CD14-positive monocyte (primary cell): Measurements from ENCODE around the gene COL19A1. TPM values are rescaled to one million over a fixed set of nuclear protein-coding genes. Genes with fewer than 3 reads are reported as not detected.

Experiments
- DNase-seq, 3 donors: peaks; one replicate each; pipeline ENCODE4 v3.0.0-alpha.2; 2011 to 2022
- H2AFZ ChIP-seq: 2 replicates; pipeline ENCODE4 v1.6.0; 2012; ENCODE audit warnings: mild to moderate bottlenecking, low read depth, low read length, inconsistent platforms; ENCODE audit not compliant: insufficient read depth, poor library complexity, severe bottlenecking
- H3K27ac ChIP-seq, 2 donors: 1 replicate in 1 of 2; 2 replicates in 1 of 2; pipeline ENCODE4 v1.5.1; 2012 to 2013; ENCODE audit warnings: low read length in 2 of 2, control low read depth in 1 of 2, inconsistent platforms in 1 of 2, low read depth in 1 of 2, mild to moderate bottlenecking in 1 of 2
- H3K27me3 ChIP-seq, 2 donors: one replicate each; pipeline versions ENCODE4 v1.6.0 to v1.6.1; 2011 to 2013; ENCODE audit warnings: low read length in 2 of 2; ENCODE audit not compliant: control insufficient read depth in 2 of 2, insufficient read depth in 2 of 2
- H3K36me3 ChIP-seq, 2 donors: replicated peaks in 1 of 2; 1 replicate in 1 of 2; 2 replicates in 1 of 2; pipeline versions ENCODE4 v1.5.1 to v1.6.1; 2012 to 2013; ENCODE audit warnings: low read length in 2 of 2, control low read depth in 1 of 2, inconsistent platforms in 1 of 2, mild to moderate bottlenecking in 1 of 2; ENCODE audit not compliant: insufficient read depth in 2 of 2, control insufficient read depth in 1 of 2
- H3K4me1 ChIP-seq, 2 donors: 1 replicate in 1 of 2; 2 replicates in 1 of 2; pipeline versions ENCODE4 v1.5.1 to v1.6.1; 2012 to 2013; ENCODE audit warnings: low read length in 2 of 2, control low read depth in 1 of 2, inconsistent platforms in 1 of 2, mild to moderate bottlenecking in 1 of 2, moderate library complexity in 1 of 2; ENCODE audit not compliant: insufficient read depth in 2 of 2, control insufficient read depth in 1 of 2
- H3K4me2 ChIP-seq: replicated peaks from 2 replicates; pipeline ENCODE3; 2012; ENCODE audit warnings: low read length, moderate library complexity, mild to moderate bottlenecking; ENCODE audit not compliant: poor library complexity, severe bottlenecking; ENCODE audit errors: extremely low read depth
- H3K4me3 ChIP-seq, 3 experiments: fragments of 200-600 bp in 1 of 3; sonication (generic) in 1 of 3; replicated peaks in 1 of 3; 1 replicate in 2 of 3; 2 replicates in 1 of 3; pipeline ENCODE4 v1.5.1; 2011 to 2013; ENCODE audit warnings: low read length in 3 of 3, mild to moderate bottlenecking in 3 of 3, control low read depth in 2 of 3, low read depth in 2 of 3, inconsistent platforms in 1 of 3, moderate library complexity in 1 of 3
- H3K79me2 ChIP-seq: 2 replicates; pipeline ENCODE4 v1.6.0; 2012; ENCODE audit warnings: mild to moderate bottlenecking, control low read depth, inconsistent platforms, low read length, moderate library complexity; ENCODE audit not compliant: insufficient read depth
- H3K9ac ChIP-seq: 2 replicates; pipeline ENCODE4 v1.6.0; 2017; ENCODE audit warnings: low read length, mild to moderate bottlenecking; ENCODE audit not compliant: insufficient read depth, poor library complexity, severe bottlenecking
- H3K9me3 ChIP-seq, 2 donors: replicated peaks in 1 of 2; 1 replicate in 1 of 2; 2 replicates in 1 of 2; pipeline versions ENCODE4 v1.5.1 to v1.6.1; 2012 to 2013; ENCODE audit warnings: low read length in 2 of 2, control low read depth in 1 of 2; ENCODE audit not compliant: control insufficient read depth in 1 of 2, insufficient read depth in 1 of 2
- H4K20me1 ChIP-seq: 2 replicates; pipeline ENCODE4 v1.6.0; 2012; ENCODE audit warnings: mild to moderate bottlenecking, low read length, control low read depth, moderate library complexity; ENCODE audit not compliant: insufficient read depth
- H3K27ac Mint-ChIP-seq, 7 donors: one replicate each; pipeline ENCODE4 v1.8.0; 2020; ENCODE audit warnings: mild to moderate bottlenecking in 7 of 7, mixed read lengths in 7 of 7, moderate library complexity in 6 of 7, inconsistent platforms in 2 of 7
- H3K27me3 Mint-ChIP-seq, 3 donors: one replicate each; pipeline ENCODE4 v1.8.0; 2021 to 2022; ENCODE audit warnings: low read depth in 3 of 3, mild to moderate bottlenecking in 3 of 3, mixed read lengths in 3 of 3, moderate library complexity in 3 of 3, inconsistent platforms in 1 of 3
- H3K36me3 Mint-ChIP-seq, 2 donors: one replicate each; pipeline ENCODE4 v1.8.0; 2020; ENCODE audit warnings: mixed read lengths in 2 of 2, inconsistent platforms in 1 of 2, mild to moderate bottlenecking in 1 of 2
- H3K4me1 Mint-ChIP-seq: one replicate; pipeline ENCODE4 v1.8.0; 2020; ENCODE audit warnings: mild to moderate bottlenecking, mixed read lengths
- H3K4me3 Mint-ChIP-seq, 2 donors: one replicate each; pipeline ENCODE4 v1.8.0; 2020; ENCODE audit warnings: mild to moderate bottlenecking in 2 of 2, mixed read lengths in 2 of 2, moderate library complexity in 1 of 2
- H3K9me3 Mint-ChIP-seq, 7 donors: one replicate each; pipeline ENCODE4 v1.8.0; 2020 to 2022; ENCODE audit warnings: mixed read lengths in 7 of 7, mild to moderate bottlenecking in 6 of 7, moderate library complexity in 6 of 7, inconsistent platforms in 2 of 7
- WGBS: methylation state at CpG from one replicate; pipeline ENCODE4 v1.1.5; 2013; ENCODE audit warnings: missing lambda C conversion rate; ENCODE audit not compliant: insufficient coverage; 5-methylcytosine and 5-hydroxymethylcytosine counted together
- intact Hi-C, 2 donors: fragments of 100-400 bp; cut with micrococcal nuclease; formaldehyde crosslinking; loops; one replicate each; pipeline versions ENCODE4 v1.15.0 to v1.15.1; 2023
- polyA plus RNA-seq, 3 donors: library from polyadenylated mRNA; depleted of rRNA in 1 of 3; unstranded in 2 of 3; stranded (reverse) in 1 of 3; fragments of 300-500 nt in 2 of 3; fragments of >200 nt in 1 of 3; fragmentation: Illumina TruSeq in 2 of 3; gene quantifications; 1 replicate in 2 of 3; 2 replicates in 1 of 3; pipeline ENCODE4 v1.2.3, GENCODE V29; 2012 to 2021
- TF ChIP-seq, protein P1 (sequence below): fragments of 200-600 bp; IDR thresholded peaks from one replicate; pipeline ENCODE4 v1.8.0; 2022; ENCODE audit warnings: antibody characterized with exemption, mild to moderate bottlenecking

COL19A1 gene
- polyA plus RNA-seq, 3 donors: not detected

DNA sequence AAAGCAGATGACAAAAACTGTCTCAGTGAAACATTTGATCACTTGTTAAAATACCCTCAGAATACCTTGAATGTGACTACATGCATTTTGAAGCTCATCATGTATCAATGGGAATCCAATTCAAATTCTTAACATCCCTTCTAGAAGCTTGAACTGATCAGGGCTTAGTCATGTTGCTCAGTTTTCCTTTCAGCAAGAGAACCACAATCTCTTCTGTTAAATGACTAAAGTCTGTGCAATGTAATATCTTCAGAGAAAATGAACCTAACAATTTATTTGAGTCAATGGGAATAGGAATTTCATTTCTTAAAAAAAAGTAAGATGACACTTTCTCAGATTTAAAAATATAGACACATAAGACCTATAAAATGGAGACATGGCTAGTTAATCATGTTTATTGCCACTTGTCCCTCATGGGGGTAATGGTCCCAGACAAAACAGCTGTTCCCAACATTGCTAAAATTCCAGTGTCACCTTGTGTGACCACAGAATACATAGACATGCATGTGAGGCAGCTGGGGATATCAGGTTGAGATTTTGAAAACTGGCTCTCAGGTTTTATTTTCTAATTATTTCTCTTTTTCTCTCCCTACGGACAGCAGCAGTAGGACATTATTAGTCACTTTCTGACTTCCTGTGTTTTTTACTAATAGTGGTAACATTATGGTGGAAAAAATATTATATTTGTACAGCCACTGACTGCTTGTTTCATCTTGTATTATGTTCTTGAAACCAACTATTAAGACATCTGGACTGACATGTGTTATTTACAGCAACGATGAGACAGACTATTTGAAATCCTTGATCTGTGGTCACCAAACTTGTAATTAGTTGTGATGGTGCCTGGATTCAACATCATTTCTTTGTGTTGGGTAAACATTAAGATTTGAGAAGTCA lies 244.0 kb downstream of the COL19A1 start:
- DNase-seq: no peak
- no CpG with 5 or more reads among the region's 2 CpGs for WGBS
- TF ChIP-seq, protein P1, sequence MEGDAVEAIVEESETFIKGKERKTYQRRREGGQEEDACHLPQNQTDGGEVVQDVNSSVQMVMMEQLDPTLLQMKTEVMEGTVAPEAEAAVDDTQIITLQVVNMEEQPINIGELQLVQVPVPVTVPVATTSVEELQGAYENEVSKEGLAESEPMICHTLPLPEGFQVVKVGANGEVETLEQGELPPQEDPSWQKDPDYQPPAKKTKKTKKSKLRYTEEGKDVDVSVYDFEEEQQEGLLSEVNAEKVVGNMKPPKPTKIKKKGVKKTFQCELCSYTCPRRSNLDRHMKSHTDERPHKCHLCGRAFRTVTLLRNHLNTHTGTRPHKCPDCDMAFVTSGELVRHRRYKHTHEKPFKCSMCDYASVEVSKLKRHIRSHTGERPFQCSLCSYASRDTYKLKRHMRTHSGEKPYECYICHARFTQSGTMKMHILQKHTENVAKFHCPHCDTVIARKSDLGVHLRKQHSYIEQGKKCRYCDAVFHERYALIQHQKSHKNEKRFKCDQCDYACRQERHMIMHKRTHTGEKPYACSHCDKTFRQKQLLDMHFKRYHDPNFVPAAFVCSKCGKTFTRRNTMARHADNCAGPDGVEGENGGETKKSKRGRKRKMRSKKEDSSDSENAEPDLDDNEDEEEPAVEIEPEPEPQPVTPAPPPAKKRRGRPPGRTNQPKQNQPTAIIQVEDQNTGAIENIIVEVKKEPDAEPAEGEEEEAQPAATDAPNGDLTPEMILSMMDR: no peak
- Histone ChIP-seq H3K4me2 (no peak overlapping the region), H2AFZ (no peak overlapping the region), H4K20me1 (no peaks in the 10 kb centered on the region), H3K4me1 (no peaks in the 10 kb centered on the region), H3K9me3 (no peaks in the 10 kb centered on the region), H3K79me2 (no peaks in the 10 kb centered on the region), H3K4me3 (no peak overlapping the region), H3K9ac (no peak overlapping the region), H3K27me3 (no peaks in the 10 kb centered on the region), H3K27ac (no peak overlapping the region), H3K36me3 (no peaks in the 10 kb centered on the region)
- H3K27me3 Mint-ChIP-seq: peaks cover 0 to 3% (median 3%) of the 10 kb centered on the region in 3 donors
- no peaks in the 10 kb centered on the region for H3K4me1 Mint-ChIP-seq
- no peak overlapping the region for H3K27ac Mint-ChIP-seq
- no peak overlapping the region for H3K4me3 Mint-ChIP-seq
- no peaks in the 10 kb centered on the region for H3K36me3 Mint-ChIP-seq
- intact Hi-C loops: no loop called here
- no peaks in the 10 kb centered on the region for H3K9me3 Mint-ChIP-seq

DNA sequence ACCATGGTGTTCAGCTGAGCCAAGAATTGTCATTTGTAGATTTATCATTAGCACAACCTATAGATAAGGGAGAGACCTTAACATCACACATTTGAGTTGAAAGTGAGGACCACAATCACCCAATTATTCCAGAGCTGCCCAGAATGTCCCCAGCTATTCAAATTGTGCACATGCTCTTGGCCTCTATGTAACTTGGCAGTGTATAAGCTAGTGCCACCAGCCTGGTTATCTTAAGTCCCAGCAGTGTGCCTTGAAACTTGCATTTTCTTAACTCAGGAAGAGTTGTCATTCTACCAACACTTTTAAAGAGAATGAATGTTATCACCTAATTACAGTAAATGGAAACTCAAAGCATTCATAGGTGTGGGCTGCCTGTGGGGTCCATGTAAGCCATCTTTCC lies 245.4 kb downstream of the COL19A1 start:
- DNase-seq: no peak
- no peak overlapping the region for H3K27ac Mint-ChIP-seq
- Histone ChIP-seq H3K36me3 (no peaks in the 10 kb centered on the region), H3K79me2 (no peaks in the 10 kb centered on the region), H3K4me2 (no peak overlapping the region), H3K9ac (no peak overlapping the region), H4K20me1 (no peaks in the 10 kb centered on the region), H3K27me3 (no peaks in the 10 kb centered on the region), H3K9me3 (no peaks in the 10 kb centered on the region), H3K27ac (no peak overlapping the region), H3K4me3 (no peak overlapping the region), H2AFZ (no peak overlapping the region), H3K4me1 (no peaks in the 10 kb centered on the region)
- no peaks in the 10 kb centered on the region for H3K36me3 Mint-ChIP-seq
- no peak overlapping the region for H3K4me3 Mint-ChIP-seq
- no peaks in the 10 kb centered on the region for H3K4me1 Mint-ChIP-seq
- intact Hi-C loops: no loop called here
- TF ChIP-seq, protein P1: no peak
- H3K27me3 Mint-ChIP-seq: peaks cover 0 to 4% (median 3%) of the 10 kb centered on the region in 3 donors
- H3K9me3 Mint-ChIP-seq: no peaks in the 10 kb centered on the region
